ENCODE measurements around the gene SSH2. TPM values are rescaled to one million over a fixed set of nuclear protein-coding genes. Genes with fewer than 3 reads are reported as not detected.

Gene SSH2
- total RNA-seq, 4 donors from 2014 or later, result 140 to 241 (median 172) TPM

DNA sequence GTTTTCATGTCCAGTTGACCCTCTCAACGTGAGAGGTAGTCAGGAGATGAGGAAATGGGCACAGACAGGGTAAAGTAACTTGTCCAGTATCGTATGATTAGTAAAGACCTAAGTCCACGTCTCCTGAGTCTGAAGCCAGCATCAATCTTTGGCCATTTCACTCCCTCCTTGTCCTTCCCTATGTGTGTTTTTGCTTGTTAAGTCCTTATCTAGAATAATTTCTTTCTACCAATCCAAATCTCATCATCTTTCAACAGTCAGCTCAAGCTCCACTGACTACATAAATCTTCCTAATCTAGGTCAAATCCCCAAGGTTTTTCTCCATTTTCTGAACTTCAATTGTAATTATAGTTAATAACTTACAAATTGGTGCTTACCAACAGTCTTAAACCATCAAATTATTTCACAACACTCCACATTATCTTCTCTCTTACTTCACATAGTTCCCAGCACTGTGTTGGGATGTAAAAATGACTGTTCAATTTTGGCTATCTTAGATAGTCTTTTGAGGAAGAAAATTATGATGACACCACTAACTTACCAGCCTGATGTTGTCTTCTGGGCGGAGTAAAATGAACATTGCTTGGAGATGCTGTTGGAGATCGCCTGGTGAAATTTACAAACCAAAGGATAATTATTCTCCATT, 235.0 kb downstream of the SSH2 start:
- Histone ChIP-seq H3K36me3 (peaks cover 0 to 27% of the 10 kb centered on the region in 2 donors), H3K27ac (peak overlapping the region; percentile 75 to 100 (median 98)), H3K4me3 (no peak overlapping the region), H3K27me3 (no peaks in the 10 kb centered on the region), H3K4me1 (peaks cover 60 to 61% of the 10 kb centered on the region in 2 donors), H3K9me3 (no peaks in the 10 kb centered on the region)
- ATAC-seq, result no peak
- no peak for DNase-seq
- TF ChIP-seq POLR2A (IDR thresholded peaks at IDR 0.05), result no peak
- TF ChIP-seq CTCF (IDR thresholded peaks at IDR 0.05 in 4 of 5, conservative IDR thresholded peaks at IDR 0.05 in 1 of 5), result no peak
- intact Hi-C loops (cut with DNase I; ENCODE audit: low total_unique reads) (no loop called here), in situ Hi-C loops (cut with MboI; ENCODE audit: low sequenced_read_pairs in 4 of 4) (no loop called here)

DNA sequence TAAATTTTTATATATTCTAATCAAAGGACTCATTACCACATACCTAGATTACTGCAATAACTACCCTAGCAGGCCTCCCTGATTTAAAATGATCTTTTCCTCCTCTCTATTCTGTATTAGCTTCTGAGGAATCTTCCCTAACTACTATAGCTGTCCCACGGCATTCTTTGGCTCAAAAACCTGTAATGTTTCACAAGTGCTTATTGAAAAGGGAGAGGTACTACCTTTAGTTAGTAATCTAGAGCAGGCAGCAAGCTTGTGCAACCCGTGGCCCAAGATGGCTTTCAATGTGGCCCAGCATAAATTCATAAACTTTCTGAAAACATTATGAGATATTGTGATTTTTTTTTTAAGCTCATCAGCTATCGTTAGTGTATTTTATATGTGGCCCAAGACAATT, 236.3 kb downstream of the SSH2 start:
- H3K27ac ChIP-seq, result peak overlapping the region; percentile 75 to 100 (median 98)
- no peaks in the 10 kb centered on the region for H3K9me3 ChIP-seq
- no peak overlapping the region for H3K4me3 ChIP-seq
- intact Hi-C loops (cut with DNase I; ENCODE audit: low total_unique reads) (no loop called here), in situ Hi-C loops (cut with MboI; ENCODE audit: low sequenced_read_pairs in 4 of 4) (no loop called here)
- TF ChIP-seq POLR2A (IDR thresholded peaks at IDR 0.05) (no peak), CTCF (IDR thresholded peaks at IDR 0.05 in 4 of 5, conservative IDR thresholded peaks at IDR 0.05 in 1 of 5) (no peak)
- DNase-seq (no peak), ATAC-seq (no peak)
- H3K27me3 ChIP-seq, result no peaks in the 10 kb centered on the region
- H3K4me1 ChIP-seq, result peaks cover 48 to 60% of the 10 kb centered on the region in 2 donors
- H3K36me3 ChIP-seq, result peaks cover 0 to 28% of the 10 kb centered on the region in 2 donors

- no peaks in the 10 kb centered on the region for H3K27me3 ChIP-seq
- TF ChIP-seq POLR2A (IDR thresholded peaks at IDR 0.05) (no peak), CTCF (IDR thresholded peaks at IDR 0.05 in 4 of 5, conservative IDR thresholded peaks at IDR 0.05 in 1 of 5) (no peak)
- in situ Hi-C loops (cut with MboI; ENCODE audit: low sequenced_read_pairs in 4 of 4), result no loop called here
- DNase-seq (no peak), ATAC-seq (no peak)
- intact Hi-C loops (cut with DNase I; ENCODE audit: low total_unique reads), result no loop called here
- H3K9me3 ChIP-seq, result no peaks in the 10 kb centered on the region
- peaks cover 52 to 68% of the 10 kb centered on the region in 2 donors for H3K4me1 ChIP-seq
- peaks cover 0 to 7% of the 10 kb centered on the region in 2 donors for H3K36me3 ChIP-seq
- peak overlapping the region in 1 of 4 donors; percentile 3 for H3K4me3 ChIP-seq
- peak overlapping the region; percentile 75 to 100 (median 98) for H3K27ac ChIP-seq
Measured at GRCh38 chr17:29687596-29687995, 242.4 kb downstream of the SSH2 start.

- in situ Hi-C loops (cut with MboI; ENCODE audit: low sequenced_read_pairs in 4 of 4), result no loop called here
- ATAC-seq (peak; percentile 58 to 72), DNase-seq (no peak)
- Histone ChIP-seq H3K36me3 (peaks cover 0 to 7% of the 10 kb centered on the region in 2 donors), H3K9me3 (no peaks in the 10 kb centered on the region), H3K27me3 (no peaks in the 10 kb centered on the region), H3K4me1 (peaks cover 52 to 68% of the 10 kb centered on the region in 2 donors), H3K27ac (peak overlapping the region; percentile 75 to 100 (median 98)), H3K4me3 (peak overlapping the region in 1 of 4 donors; percentile 3)
- intact Hi-C loops (cut with DNase I; ENCODE audit: low total_unique reads), result no loop called here
- TF ChIP-seq CTCF (IDR thresholded peaks at IDR 0.05 in 4 of 5, conservative IDR thresholded peaks at IDR 0.05 in 1 of 5) (no peak), POLR2A (IDR thresholded peaks at IDR 0.05) (no peak)
Measured at GRCh38 chr17:29686993-29687590, 242.9 kb downstream of the SSH2 start.
